Endothelial cell of umbilical vein (primary cell): ENCODE measurements around the gene UTF1. TPM values are rescaled to one million over a fixed set of nuclear protein-coding genes. Genes with fewer than 3 reads are reported as not detected.

ENCODE experiments used
- BruUV-seq: library from RNA; stranded (reverse); fragments of 400-500 nt; replicated peaks from 2 replicates; lab custom pipeline; 2021; lab: Mats Ljungman, UMichigan
- CTCF ChIA-PET: fragments of 300-600, 350-600 bp; sonication (Branson Sonifier 250); formaldehyde crosslinking; loops from one replicate; lab custom pipeline; 2021; ENCODE audit warnings: antibody characterized with exemption, inconsistent platforms; lab: Charles Lee
- POLR2A ChIA-PET: fragments of 300-600, 350-600 bp; sonication (Branson Sonifier 250); formaldehyde crosslinking; loops from one replicate; lab custom pipeline; 2021; ENCODE audit warnings: antibody characterized with exemption, inconsistent platforms; lab: Charles Lee
- DNase-seq: peaks from one replicate; pipeline ENCODE4 v3.0.0-alpha.2; 2011; ENCODE audit warnings: low read depth, low spot score
- FAIRE-seq: peaks from 2 replicates; lab custom pipeline; 2011; peaks lifted over from hg19 to GRCh38; lab: Jason Lieb, UNC
- H2AFZ ChIP-seq: 2 replicates; pipeline ENCODE4 v1.6.0; 2012; ENCODE audit warnings: low read depth, low read length, control low read depth, inconsistent platforms
- H3K27ac ChIP-seq: 2 replicates; pipeline ENCODE4 v1.5.1; 2011; ENCODE audit warnings: low read depth, mild to moderate bottlenecking, control low read depth, low read length, moderate library complexity; ENCODE audit not compliant: insufficient read depth
- H3K27me3 ChIP-seq, 2 experiments: 2 replicates each; pipeline versions ENCODE4 v1.6.0 to v1.6.1; 2011; ENCODE audit warnings: low read length in 2 of 2, mixed read lengths in 1 of 2; ENCODE audit not compliant: control insufficient read depth in 2 of 2, insufficient read depth in 2 of 2
- H3K36me3 ChIP-seq, 2 experiments: 2 replicates in 1 of 2; 3 replicates in 1 of 2; pipeline ENCODE4 v1.5.1; 2011; ENCODE audit warnings: low read length in 2 of 2, mild to moderate bottlenecking in 1 of 2, moderate library complexity in 1 of 2; ENCODE audit not compliant: control insufficient read depth in 2 of 2, insufficient read depth in 2 of 2; ENCODE audit errors: extremely low read depth in 1 of 2
- H3K4me1 ChIP-seq: 3 replicates; pipeline ENCODE4 v1.5.1; 2011; ENCODE audit warnings: mild to moderate bottlenecking, low read length; ENCODE audit not compliant: control insufficient read depth, insufficient read depth; ENCODE audit errors: extremely low read depth
- H3K4me2 ChIP-seq: 2 replicates; pipeline ENCODE4 v1.6.1; 2011; ENCODE audit warnings: low read length, control low read depth, mixed read lengths; ENCODE audit not compliant: insufficient read depth
- H3K4me3 ChIP-seq, 3 experiments: fragments of 200-600 bp in 1 of 3; sonication (generic), shearing (Covaris generic) in 1 of 3; replicated peaks in 1 of 3; 2 replicates each; pipeline ENCODE4 v1.5.1; 2011 to 2016; ENCODE audit warnings: control low read depth in 3 of 3, low read length in 3 of 3, mild to moderate bottlenecking in 2 of 3, inconsistent platforms in 1 of 3, low read depth in 1 of 3, moderate library complexity in 1 of 3; ENCODE audit not compliant: insufficient read depth in 1 of 3
- H3K79me2 ChIP-seq: 2 replicates; pipeline ENCODE4 v1.6.0; 2012; ENCODE audit warnings: low read length, inconsistent platforms; ENCODE audit not compliant: control insufficient read depth, insufficient read depth
- H3K9ac ChIP-seq: replicated peaks from 2 replicates; pipeline ENCODE3; 2011; ENCODE audit warnings: low read length, control low read depth; ENCODE audit not compliant: insufficient read depth; ENCODE audit errors: extremely low read depth
- H3K9me1 ChIP-seq: replicated peaks from 3 replicates; pipeline ENCODE4 v1.6.0; 2011; ENCODE audit warnings: mild to moderate bottlenecking, low read length; ENCODE audit not compliant: control insufficient read depth, insufficient read depth; ENCODE audit errors: extremely low read depth
- H3K9me3 ChIP-seq: replicated peaks from 2 replicates; pipeline ENCODE4 v1.5.1; 2012; ENCODE audit warnings: low read length, inconsistent platforms; ENCODE audit not compliant: control insufficient read depth, insufficient read depth
- H4K20me1 ChIP-seq: replicated peaks from 2 replicates; pipeline ENCODE3; 2011; ENCODE audit warnings: mild to moderate bottlenecking, low read length; ENCODE audit not compliant: control insufficient read depth, insufficient read depth; ENCODE audit errors: extremely low read depth
- EZH2 ChIP-seq: IDR thresholded peaks from 2 replicates; pipeline ENCODE4 v1.6.1; 2012; ENCODE audit warnings: borderline replicate concordance, low read depth, mild to moderate bottlenecking, moderate library complexity, low read length, inconsistent platforms; ENCODE audit not compliant: severe bottlenecking
- FOS ChIP-seq: IDR thresholded peaks from 2 replicates; pipeline ENCODE4 v1.6.1; 2011; ENCODE audit warnings: mild to moderate bottlenecking, low read length, moderate library complexity, borderline replicate concordance; ENCODE audit not compliant: insufficient read depth
- GATA2 ChIP-seq: IDR thresholded peaks from 2 replicates; pipeline ENCODE4 v1.7.0; 2011; ENCODE audit warnings: low read depth, mild to moderate bottlenecking, moderate library complexity, mixed read lengths, low read length; ENCODE audit not compliant: insufficient read length, insufficient read depth
- JUN ChIP-seq: IDR thresholded peaks from 2 replicates; pipeline ENCODE4 v1.6.1; 2011; ENCODE audit warnings: borderline replicate concordance, low read depth; ENCODE audit not compliant: insufficient read length, insufficient read depth
- MYC ChIP-seq: IDR thresholded peaks from one replicate; pipeline ENCODE4 v1.6.1; 2011; ENCODE audit warnings: mild to moderate bottlenecking, low read depth, low read length
- POLR2A ChIP-seq: IDR thresholded peaks from 2 replicates; pipeline ENCODE4 v1.6.1; 2012; ENCODE audit warnings: low read depth, mild to moderate bottlenecking, control low read depth, low read length
- POLR2AphosphoS5 ChIP-seq: IDR thresholded peaks from 2 replicates; pipeline ENCODE4 v1.6.1; 2012; ENCODE audit warnings: low read depth, mild to moderate bottlenecking, control low read depth, low read length, moderate library complexity; ENCODE audit not compliant: insufficient read depth
- dilution Hi-C: fragments of 300-500 bp; cut with MboI; formaldehyde crosslinking; loops from one replicate; pipeline ENCODE4 v1.15.0; 2019; ENCODE audit warnings: low sequenced_read_pairs; ENCODE audit not compliant: extremely low pct_ligation_motif_present
- intact Hi-C: fragments of 100-400 bp; cut with micrococcal nuclease; formaldehyde crosslinking; loops from one replicate; pipeline ENCODE4 v1.10.0; 2022
- polyA plus RNA-seq, 4 experiments: library from polyadenylated mRNA; depleted of rRNA in 3 of 4; stranded (reverse) in 3 of 4; unstranded in 1 of 4; fragments of >200 nt; gene quantifications; 2 replicates each; pipeline versions ENCODE4 v1.2.1 to v1.2.3, GENCODE V29; 2011 to 2012; ENCODE audit warnings: missing spikeins in 1 of 4
- total RNA-seq: library from RNA; stranded (reverse); gene quantifications from 2 replicates; pipeline ENCODE4 v1.2.3, GENCODE V29; 2021
- TF ChIP-seq, protein P1 (sequence below): IDR thresholded peaks from 2 replicates; pipeline ENCODE4 v1.6.1; 2011; ENCODE audit not compliant: insufficient read depth, insufficient read length
- TF ChIP-seq, protein P2 (sequence below), 2 donors: IDR thresholded peaks; 1 replicate in 1 of 2; 2 replicates in 1 of 2; pipeline ENCODE4 v1.5.1; 2011; ENCODE audit warnings: low read length in 2 of 2, mild to moderate bottlenecking in 2 of 2, moderate library complexity in 2 of 2, control low read depth in 1 of 2, inconsistent platforms in 1 of 2, low read depth in 1 of 2; ENCODE audit not compliant: insufficient read depth in 1 of 2; ENCODE audit errors: extremely low read depth in 1 of 2

The UTF1 gene
- total and polyA plus RNA-seq, 2 donors (not counting 3 experiments of a cell fraction or from before 2014, with no cell fraction given): not detected

DNA sequence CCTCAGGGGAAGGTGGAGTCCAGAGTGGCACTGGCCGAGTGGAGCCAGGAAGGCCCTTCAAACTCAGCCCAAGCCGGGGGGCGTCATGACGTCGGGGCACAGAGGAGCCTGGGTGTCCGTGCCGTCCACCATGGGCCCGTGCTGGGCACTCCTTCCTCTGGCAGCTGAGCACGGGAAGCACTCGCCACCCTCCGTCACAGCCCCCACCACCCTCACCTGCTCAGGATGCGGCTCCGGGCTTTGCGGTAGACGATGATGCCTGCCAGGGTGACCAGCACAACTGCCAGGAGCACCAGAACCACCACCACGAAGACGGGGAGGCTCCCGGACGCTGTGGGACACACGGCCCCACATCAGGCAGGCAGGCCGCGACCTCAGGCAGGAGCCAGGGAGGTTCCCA is 38.5 kb downstream of the UTF1 start:
- Histone ChIP-seq H3K36me3 (no peaks in the 10 kb centered on the region), H3K79me2 (no peaks in the 10 kb centered on the region), H3K27ac (no peak overlapping the region), H2AFZ (no peak overlapping the region), H4K20me1 (no peaks in the 10 kb centered on the region), H3K9me3 (no peaks in the 10 kb centered on the region), H3K4me3 (no peak overlapping the region), H3K4me2 (no peak overlapping the region), H3K9ac (no peak overlapping the region), H3K4me1 (no peaks in the 10 kb centered on the region), H3K9me1 (no peaks in the 10 kb centered on the region), H3K27me3 (no peaks in the 10 kb centered on the region)
- no peak for FAIRE-seq
- intact Hi-C loops: no loop called here
- CTCF ChIA-PET: interaction anchor here (0.6 kb wide), 1 partner anchor 29 kb away, joined by 4 read pairs; no protein-coding TSS in a partner anchor
- BruUV-seq: no TSS peak
- dilution Hi-C loops: no loop called here
- POLR2A ChIA-PET: no interaction called here
- no peak for DNase-seq
- TF ChIP-seq EZH2 (no peak), POLR2AphosphoS5 (no peak), FOS (no peak)

DNA sequence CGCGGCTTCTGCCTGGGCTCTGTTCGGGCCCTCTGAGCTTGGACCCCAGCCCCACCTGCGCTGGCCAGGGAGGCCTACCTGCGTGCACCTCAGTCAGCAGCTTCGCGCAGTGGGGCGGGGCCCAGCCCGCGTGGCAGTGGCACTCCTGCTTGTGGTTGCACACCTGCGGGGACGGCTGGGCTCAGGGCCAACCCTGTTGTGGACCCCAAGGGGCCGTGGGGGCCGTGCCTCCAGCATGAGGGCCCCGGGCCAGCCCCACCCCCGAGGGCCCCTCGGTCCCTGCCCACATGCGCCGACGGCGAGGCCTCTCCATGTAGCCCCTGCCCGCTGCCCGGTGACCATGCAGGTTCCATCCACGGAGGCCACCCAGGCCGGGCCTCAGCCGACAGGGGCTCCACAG is 39.4 kb downstream of the UTF1 start:
- H2AFZ ChIP-seq: no peak overlapping the region
- BruUV-seq: no TSS peak
- H3K36me3 ChIP-seq: no peaks in the 10 kb centered on the region
- dilution Hi-C loops (no loop called here), intact Hi-C loops (no loop called here)
- H3K9ac ChIP-seq: no peak overlapping the region
- H3K9me3 ChIP-seq: no peaks in the 10 kb centered on the region
- no peaks in the 10 kb centered on the region for H3K4me1 ChIP-seq
- no peak overlapping the region for H3K27ac ChIP-seq
- H3K79me2 ChIP-seq: no peaks in the 10 kb centered on the region
- no peak overlapping the region for H3K4me2 ChIP-seq
- H3K4me3 ChIP-seq: no peak overlapping the region
- no peak for DNase-seq
- no peaks in the 10 kb centered on the region for H3K9me1 ChIP-seq
- H4K20me1 ChIP-seq: no peaks in the 10 kb centered on the region
- no peaks in the 10 kb centered on the region for H3K27me3 ChIP-seq
- no peak for FAIRE-seq
- TF ChIP-seq FOS: no peak
- no peak for TF ChIP-seq JUN
- no peak for TF ChIP-seq GATA2
- TF ChIP-seq POLR2A: no peak
- no peak for TF ChIP-seq EZH2
- TF ChIP-seq POLR2AphosphoS5: no peak
- TF ChIP-seq, protein P1, sequence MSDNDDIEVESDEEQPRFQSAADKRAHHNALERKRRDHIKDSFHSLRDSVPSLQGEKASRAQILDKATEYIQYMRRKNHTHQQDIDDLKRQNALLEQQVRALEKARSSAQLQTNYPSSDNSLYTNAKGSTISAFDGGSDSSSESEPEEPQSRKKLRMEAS: no peak
- TF ChIP-seq, protein P2, sequence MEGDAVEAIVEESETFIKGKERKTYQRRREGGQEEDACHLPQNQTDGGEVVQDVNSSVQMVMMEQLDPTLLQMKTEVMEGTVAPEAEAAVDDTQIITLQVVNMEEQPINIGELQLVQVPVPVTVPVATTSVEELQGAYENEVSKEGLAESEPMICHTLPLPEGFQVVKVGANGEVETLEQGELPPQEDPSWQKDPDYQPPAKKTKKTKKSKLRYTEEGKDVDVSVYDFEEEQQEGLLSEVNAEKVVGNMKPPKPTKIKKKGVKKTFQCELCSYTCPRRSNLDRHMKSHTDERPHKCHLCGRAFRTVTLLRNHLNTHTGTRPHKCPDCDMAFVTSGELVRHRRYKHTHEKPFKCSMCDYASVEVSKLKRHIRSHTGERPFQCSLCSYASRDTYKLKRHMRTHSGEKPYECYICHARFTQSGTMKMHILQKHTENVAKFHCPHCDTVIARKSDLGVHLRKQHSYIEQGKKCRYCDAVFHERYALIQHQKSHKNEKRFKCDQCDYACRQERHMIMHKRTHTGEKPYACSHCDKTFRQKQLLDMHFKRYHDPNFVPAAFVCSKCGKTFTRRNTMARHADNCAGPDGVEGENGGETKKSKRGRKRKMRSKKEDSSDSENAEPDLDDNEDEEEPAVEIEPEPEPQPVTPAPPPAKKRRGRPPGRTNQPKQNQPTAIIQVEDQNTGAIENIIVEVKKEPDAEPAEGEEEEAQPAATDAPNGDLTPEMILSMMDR (IDR thresholded peaks at IDR 0.05; ENCODE audit: extremely low read depth in 1 of 2, insufficient read depth in 1 of 2, low read depth in 1 of 2, low read length in 2 of 2): no peak
- no peak for TF ChIP-seq MYC
- POLR2A ChIA-PET: no interaction called here
- CTCF ChIA-PET: no interaction called here
